NCI-H2171 (cell line): ENCODE measurements around the gene RALGPS1.

Source experiments
- DNase-seq: peaks from one replicate; lab custom pipeline; 2025; lab: John Stamatoyannopoulos, UW

Gene RALGPS1

DNA sequence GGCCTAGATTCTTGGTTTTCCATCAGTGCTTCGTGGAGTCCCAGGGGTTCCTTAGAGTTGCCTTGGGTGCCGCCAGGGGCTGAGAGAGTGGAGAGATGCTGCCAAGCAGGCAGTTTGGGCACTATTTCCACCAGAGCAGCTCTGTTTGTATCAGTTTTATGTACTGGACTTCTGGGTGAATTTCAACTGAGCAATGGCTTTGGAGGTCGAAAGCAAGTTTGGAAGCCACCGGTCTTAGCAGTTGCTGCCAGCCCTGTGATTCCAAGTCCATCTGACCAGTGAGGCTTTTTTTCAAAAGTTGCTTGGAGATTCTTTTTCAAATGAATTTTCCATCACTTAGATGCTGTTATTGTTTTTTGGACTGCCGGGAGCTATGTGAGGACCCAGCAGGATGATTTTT, 139.4 kb downstream of the RALGPS1 start:
- no peak for DNase-seq

DNA sequence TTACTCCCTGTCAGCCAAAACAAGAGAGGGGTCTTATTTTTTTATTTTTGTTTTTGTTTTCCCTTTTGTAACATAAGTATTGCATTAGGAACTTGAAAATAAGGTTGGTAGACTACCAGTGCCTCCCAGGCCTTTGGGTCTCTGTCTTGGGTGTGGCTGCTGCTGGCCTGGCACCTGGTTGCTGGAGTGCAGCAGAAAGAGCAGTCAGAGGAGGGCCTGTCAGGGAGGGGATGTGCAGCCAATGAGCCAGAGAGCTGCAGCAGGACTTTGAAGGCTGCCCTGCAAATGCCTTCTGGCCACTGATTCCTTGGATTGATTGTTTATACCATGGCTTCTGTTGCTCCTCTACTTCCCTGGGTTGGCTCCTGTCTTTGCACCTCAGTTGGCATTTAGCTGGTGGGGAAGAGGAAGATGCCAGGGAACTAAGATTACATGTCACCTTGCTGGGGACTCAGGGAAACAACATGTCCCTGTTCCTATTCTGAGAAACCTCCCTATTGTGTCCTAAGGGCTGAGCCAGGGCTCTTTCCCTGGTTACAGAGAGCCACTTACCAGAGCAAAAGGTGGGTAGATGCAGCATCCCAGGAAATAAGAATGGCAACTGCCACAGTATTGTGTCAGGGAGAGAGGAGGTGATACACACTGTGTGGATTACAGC, 141.3 kb downstream of the RALGPS1 start:
- DNase-seq, result no peak

DNA sequence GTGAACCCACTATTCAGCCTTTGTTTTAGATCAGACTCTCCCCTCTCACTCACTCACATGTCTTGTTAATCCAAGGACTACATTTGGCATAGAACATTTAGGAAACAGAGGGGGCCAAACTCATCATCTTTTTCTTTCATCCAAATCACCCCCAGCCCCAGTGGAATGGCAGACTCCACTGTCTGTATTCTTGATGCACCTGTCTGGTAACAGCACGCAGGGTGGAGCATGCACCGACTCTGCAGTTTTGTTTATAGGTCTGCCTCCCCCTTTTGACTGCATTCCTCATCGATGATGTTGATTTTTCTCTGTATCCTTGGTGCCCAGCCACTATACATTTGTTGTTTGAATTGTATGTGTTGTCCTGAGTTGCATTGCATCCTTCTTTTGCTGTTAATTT, 141.9 kb downstream of the RALGPS1 start:
- DNase-seq, result no peak

DNA sequence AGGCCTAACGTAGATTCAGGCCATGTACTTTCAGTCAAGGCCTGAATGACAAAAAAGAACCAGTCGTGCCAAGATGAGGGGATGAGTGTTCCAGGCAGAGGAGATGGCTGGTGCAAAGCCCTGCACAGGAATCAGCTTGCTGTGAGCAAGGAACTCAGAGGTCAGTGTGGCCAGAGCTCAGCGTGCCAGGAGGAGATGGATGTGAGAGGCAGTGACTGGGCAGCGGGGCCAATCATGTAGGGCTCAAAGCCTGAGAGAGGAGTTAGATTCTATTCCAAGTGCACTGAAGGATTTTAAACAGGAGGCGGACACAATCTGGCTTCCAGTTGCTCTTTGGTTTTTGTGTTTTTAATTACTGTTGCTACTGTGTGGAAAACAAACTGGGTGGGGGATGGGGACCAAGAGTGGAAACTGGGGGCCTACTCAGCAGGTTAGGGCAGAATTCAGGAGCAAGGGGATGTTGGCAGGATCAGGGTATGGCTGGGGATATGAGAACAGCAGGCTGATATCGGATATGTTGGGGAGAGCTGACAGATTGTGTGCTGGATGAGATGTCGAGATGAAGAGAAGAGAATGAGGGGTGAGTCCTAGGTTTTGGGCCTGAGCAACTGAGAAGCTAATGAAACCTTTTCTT, 143.5 kb downstream of the RALGPS1 start:
- DNase-seq, result peak; percentile 77

DNA sequence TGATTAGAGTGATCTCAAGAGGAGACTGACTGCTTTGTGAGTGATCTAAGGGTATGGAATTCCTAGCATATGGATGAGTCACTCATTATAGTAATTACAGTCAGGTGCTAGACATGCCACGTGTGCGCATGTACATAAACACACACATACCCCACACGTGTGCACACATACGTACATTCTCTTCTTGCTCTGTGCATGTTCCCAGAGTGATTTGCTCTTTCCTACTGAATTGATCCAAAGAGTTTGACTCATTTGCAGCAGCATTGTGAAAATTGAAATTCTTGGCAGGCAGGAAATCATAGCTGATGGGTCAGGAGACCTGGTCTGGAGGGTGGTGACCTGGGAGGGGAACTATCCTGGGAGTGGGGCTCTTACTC, 144.1 kb downstream of the RALGPS1 start:
- DNase-seq, result no peak

DNA sequence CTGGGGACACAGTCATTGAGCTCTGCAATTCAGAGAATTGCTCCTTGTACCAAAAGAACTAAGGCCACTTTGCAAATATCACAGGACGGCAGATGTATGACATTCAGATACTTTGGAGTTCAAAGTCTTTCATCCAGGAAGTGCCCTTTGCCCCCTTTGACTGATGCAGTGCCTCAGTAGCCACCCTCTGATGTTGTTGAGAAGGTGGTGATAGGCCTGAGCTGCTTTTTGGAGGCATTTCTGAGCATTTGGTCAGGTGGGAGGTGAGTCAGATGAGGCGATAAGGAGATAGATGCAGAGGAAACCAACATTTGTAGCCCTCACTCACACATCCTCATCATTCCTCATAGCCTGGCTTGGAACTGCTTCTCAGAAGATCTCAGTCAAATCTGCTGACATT, 144.4 kb downstream of the RALGPS1 start:
- no peak for DNase-seq

DNA sequence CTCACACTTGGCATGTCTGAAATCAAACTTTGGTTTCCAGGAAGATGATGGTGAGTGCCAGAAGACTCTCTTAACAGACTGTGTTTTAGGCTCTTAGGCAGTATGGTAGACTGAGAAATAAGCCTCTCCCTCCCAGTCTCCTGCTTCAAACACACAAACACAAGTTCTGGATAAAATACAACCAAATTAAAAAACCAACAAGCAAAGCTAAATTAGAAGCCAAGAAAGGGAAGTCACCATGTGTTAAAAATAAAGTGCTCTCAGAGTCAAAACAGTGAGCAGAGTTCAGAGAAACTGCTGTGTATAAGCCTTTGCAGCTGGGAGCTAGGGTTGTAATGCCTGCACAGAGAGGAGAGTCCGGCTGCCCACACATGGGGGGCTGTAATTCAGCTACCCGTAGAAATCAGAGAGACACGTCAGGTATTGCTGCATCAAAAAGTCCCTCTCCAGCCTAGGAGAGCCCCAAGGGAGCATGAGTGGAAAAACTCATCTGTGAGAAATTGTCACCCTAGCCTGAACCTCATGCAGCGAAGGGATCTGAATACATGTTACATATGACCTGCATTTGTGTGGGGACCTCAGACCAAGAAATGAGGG, 145.3 kb downstream of the RALGPS1 start:
- DNase-seq, result no peak

DNA sequence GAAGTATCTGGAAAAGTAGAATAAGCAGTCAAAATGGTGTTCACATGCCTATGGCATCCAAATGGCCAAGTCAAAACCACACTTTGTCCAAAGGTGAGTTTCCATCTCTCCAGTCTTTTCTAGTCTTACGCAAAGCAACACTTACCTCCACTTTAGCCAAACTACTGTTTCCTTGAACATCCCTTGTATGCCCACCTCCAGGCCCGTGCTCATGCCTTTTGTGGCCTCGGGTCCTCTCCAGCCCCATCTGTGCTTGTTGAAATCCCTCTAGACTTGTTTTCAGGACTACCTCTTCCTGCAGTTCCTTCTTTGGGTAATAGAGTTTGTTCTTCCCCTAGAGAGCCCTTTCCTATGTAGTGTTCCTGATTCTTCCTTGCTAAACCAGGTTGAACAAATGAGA, 146.8 kb downstream of the RALGPS1 start:
- DNase-seq, result no peak

DNA sequence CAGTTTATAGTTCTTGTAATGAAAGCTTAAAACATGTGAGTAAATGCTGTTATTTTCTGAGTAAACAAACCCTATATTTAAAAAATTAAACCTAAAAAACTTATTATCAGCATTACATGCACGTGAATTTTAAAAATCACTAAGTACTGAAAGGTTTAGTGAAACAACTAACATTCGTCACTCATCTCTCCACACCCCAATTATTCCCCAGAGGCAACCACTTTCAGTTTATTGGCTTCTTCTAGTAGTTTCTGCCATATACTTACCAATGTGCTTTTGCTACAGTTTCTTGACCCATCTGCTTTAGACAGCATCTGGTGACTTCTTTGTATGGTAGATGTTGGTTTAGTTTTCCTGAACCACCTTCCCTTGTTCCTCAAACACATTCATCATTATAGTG, 149.8 kb downstream of the RALGPS1 start:
- DNase-seq, result no peak

DNA sequence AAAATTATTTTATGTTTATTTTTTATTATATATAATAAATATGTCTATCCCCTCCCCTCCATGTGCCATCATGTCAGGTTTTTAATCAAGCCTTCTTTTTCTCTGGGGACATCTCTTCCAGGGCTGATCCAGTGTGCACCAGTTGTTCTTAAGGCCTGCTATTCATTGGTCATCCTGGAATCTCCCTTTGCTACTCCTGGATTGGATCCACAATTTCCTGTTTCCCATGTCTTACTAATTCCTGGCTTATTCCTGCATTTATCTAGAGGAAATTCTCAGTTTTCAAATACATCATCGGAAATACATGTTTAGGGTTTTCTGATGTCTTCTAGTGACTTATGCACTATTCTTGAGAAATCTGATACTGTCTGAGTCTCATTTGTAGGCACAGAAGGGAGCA, 151.0 kb downstream of the RALGPS1 start:
- no peak for DNase-seq

DNA sequence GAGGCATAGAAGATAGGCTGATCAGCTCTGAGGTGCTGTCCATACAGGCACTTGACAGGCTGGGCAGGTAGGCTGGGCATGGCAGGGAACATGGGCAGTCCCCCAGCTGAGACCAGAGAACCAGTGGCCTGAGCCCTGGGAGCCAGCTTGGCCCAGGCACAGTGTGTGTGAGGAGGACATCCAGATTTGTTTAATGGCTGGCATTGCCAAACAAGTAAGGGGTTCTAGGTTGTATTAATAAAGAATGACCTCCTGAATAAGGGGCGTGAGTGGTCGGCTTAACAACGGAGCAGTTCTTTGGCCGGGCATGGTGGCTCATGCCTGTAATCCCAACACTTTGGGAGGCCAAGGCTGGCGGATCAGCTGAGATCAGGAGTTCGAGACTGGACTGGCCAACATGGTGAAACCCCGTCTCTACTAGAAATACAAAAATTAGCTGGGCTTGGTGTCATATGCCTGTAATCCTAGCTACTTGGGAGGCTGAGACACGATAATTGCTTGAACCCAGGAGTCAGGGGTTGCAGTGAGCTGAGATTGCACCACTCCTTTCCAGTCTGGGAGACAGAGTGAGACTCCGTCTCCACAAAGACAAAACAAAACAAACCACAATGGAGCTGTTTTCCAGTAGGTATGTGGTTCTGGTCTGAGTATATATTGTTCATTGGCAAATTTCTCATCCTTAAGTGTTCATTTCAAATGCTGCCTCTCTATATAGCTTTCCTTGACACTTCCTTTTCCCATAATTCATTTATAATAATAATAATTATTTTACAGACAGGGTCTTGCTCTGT, 151.7 kb downstream of the RALGPS1 start:
- DNase-seq, result no peak

DNA sequence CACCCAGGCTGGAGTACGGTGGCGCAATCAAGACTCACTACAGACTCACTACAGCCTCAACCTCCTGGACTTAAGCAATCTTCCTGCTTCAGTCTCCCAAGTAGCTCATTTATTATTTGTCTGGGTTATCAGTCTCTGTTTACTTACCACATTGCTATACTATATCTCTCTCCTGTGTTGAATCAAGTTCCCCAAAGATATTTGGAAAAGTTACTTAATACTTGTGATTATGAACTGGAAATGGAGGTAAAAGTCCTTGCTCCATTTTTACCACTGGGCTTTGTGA, 152.2 kb downstream of the RALGPS1 start:
- DNase-seq, result no peak

DNA sequence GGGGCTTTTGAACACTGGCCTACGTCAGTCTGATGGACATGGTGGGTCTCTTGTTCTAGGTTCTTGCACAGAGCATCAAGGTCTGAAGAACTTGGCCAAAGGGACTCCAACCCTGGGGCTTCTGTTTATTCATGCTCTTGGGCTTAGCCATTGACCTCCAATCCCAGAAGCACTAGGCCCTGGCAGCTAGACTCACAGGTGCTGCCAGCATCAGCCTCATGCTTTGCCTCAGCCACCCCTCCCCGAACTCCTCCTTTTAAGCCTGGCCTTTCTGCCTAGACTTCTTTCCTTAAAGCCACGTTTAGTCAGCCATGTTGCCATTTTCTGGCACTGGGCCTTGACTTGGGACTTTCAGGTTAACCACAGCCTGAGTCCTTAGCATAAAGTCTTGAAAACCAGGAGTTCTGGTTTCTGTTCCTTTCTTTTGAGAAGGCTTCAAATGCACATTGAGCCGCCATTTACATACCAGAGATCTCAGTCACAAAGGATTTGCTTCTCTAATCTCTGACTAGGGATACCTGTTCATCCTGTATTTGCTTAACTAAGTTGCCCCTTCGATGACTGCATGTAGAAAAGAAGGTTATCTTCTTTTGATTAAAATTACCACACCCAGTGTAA, 153.1 kb downstream of the RALGPS1 start:
- DNase-seq, result no peak

DNA sequence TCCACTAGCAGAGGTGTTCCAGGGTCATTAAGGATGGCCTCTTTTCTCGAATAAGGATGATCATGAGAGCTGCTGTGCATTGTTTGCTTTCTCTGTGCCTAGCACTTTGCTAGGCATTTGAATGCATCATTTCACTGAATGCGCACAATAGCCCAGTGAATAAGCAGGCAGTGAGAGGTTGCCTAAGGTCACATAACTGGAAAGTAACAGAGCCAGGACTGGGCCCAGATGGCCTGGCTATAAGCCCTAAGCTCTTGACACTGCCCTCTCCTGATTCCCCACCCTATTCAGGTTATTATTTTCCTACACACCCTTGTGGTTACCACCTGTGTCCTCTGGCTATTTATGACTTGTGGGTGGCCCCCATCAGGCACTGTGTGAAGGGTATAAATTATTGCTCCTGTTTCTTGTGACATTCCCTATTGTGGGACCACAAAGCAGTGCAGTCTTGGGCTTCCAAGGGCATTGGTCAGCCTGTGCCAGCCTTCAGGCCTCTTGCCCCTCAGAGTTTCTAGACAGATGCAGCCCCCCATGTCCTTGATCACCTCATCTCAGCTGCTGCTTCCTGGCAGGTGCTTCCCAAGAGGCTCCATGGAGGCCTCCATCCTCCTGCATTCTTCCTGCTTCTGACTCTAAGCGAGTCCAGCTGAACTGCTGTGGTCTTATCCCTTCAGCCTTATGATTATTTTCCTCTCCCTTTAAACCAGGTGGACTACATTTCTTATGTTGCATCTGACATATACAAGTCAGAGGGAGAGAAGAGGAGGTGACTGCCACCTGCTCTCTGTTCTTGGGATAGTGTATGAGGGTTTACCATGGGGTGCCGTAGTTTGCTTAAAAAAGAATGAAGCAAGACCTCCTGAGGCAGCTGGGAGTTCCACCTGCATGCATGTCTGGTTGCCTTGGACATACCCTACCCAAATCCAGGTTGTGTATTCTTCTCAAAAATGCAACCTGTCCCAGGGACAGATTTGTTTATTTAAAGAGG, 160.3 kb downstream of the RALGPS1 start:
- no peak for DNase-seq

DNA sequence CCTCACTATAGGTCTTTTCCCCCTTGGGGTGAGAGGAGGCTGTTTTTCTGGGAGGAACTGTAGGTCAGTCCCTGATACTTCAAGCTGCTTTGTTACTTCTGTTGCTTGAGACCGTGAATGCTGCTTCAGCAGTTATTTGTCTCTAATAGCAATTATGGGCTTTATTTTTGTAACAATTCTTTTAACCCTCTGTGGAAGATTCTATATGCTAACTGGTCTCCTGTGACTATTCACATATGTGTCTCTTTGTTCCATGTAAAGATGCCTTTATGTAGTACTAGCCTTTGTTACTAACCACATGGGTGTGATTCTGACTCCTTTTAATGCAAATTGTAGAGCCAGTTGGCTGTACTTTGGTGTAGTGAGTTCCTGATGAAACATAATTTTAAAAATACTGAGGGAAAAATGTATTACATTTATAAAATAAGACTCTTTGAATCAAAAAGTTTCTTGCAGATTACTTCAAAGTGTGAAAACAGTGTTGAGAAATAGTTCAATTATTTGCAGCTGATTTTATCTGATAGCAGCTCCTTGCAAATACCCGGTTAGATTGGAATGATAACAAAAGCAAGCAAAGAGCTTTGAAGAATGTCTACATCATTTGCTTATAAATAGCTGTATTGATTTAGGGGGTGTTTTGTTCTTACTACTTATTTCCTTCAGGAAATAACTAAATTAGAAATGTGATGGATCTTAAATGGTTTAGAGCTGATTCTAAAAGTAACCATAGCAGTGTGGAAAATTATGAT, 161.2 kb downstream of the RALGPS1 start:
- no peak for DNase-seq

DNA sequence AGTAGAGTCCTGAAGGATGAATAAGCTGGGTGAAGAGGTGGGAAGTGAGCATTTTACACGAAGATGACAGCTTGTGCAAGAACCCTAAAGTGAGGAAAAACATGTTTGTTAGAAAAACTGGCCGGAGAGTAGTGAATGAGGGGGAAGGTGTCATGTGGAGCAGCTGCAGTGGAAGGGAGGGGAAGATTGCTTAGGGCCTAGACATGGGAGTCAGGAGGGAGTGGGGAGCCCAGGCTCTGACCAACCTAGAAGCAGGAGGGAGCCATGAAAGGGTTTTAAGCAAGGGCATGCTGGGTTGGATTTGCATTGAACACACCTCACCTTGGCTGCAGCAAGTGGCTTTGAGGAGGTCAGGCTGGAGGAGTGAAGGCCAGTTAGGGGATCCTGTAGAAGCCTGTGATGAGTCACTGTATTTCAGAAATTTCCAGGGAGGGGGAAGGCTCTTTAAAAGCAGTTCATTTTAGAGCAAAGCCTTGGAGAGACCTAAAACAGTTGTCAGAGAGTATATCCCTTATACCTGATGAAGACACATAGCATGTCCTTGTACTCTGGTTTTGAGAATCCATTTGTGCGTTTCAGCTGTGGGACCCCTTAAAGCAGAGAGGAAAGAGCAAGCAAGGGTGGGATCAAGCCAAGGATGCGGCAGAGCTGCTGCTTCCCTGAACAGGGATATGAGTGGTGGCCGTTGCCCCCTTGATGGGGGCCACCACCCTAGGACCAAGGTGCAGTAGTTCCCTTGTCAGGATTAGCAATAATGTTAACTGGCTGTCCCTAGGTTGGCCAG, 162.5 kb downstream of the RALGPS1 start:
- no peak for DNase-seq

DNA sequence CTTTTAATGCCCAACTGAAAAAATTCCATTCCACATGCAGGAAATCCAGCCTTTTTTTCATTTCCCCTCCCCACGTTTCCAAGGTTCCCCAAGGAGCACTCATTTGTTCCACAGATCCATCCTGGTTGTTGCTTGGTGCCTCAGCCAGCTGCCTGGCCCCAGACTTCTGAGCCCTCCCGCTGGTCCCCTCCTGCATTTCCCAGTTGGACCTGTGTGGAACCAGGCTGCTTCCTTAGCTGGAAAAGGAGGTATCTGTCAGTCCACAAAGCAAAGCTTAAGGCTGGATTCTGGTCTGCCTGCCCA, 163.0 kb downstream of the RALGPS1 start:
- DNase-seq, result no peak

DNA sequence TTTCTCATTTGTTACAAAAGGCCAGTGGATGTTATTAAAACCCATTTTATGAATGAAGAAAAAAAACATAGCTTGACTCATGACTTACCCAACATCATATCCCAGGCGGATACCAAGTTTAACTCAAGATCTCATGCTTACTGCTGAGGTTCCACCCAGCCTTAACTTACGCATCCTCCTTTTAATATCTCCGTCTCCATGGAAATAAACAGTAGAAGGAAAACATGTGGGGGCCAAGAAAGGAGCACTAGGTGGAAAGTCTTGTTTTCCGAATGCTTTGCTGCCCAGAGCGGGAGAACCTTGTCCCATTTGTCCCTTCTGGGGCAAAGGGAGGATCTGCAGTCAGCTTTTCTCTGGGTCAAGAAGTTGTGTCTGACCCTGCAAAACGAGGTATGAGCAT, 163.8 kb downstream of the RALGPS1 start:
- no peak for DNase-seq

DNA sequence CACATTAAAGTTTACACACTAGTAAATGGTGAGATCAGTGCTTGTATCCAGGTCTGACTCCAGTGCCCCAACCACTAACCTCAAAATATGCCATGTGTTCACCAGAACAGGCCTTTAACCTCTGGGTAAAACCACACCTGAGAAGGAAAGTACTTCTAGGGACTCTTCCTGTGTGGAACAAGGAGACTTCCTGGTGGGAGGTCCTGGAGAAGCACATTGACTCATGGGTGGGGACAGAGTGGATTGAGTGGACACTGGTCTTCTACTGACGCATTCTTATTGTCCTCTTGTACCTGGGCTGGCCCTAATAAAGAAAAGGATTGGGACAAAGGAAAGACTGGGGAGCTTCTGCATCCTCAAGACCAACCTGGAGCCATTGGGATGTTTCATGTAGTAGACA, 164.4 kb downstream of the RALGPS1 start:
- no peak for DNase-seq

DNA sequence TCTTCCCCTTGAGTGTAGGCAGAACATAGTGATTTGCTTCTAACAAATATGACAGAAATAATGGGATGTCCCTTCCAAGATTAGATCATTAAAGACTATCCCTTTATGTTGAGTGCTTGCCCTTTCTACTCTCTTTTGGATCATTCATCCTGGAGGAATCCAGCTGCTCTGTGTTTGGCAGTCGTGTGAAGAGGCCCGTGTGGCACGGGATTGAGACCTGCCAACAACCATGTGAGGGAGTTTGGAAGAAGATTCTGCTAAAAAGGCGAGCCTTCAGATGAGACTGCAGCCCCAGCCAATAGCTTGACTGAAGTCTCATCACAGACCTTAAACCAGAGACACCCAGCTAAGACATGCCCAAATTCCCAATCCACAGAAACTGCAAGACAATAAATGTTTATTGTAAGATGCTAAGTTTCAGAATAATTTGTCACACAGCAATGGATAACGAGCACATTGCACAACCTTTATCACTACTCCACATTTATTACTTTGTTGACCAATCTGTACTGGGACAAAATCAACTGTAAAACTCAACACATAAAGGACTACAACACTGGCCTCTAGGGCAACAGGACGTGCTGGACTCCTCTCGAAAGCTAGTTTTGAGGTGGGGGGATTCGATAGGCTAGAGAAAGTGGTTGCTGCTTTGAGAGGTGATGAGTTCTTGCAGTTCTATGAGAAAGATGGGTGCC, 165.0 kb downstream of the RALGPS1 start:
- no peak for DNase-seq
